ENCODE measurements around the gene ROCK2. TPM values are rescaled to one million over a fixed set of nuclear protein-coding genes. Genes with fewer than 3 reads are reported as not detected.

The ROCK2 gene
- total RNA-seq, 4 donors from 2014 or later: 18.0 to 34.8 (median 23.2) TPM

GRCh38 chr2:11290713-11291112 is 53.7 kb downstream of the ROCK2 start:
- intact Hi-C loops (cut with DNase I; ENCODE audit: low total_unique reads): no loop called here
- TF ChIP-seq CTCF (IDR thresholded peaks at IDR 0.05): no peak
- TF ChIP-seq POLR2A (IDR thresholded peaks at IDR 0.05): no peak
- H3K4me3 ChIP-seq (ENCODE audit: low read depth, poor library complexity, severe bottlenecking): no peak overlapping the region
- WGBS, 2 donors: 93 to 94% methylated on average over 4 of the region's 4 CpGs
- no peak for DNase-seq (ENCODE audit: low spot score in 2 of 2)

GRCh38 chr2:11290211-11290610 is 54.2 kb downstream of the ROCK2 start:
- intact Hi-C loops (cut with DNase I; ENCODE audit: low total_unique reads): no loop called here
- 84 to 94% methylated on average over 3 of the region's 3 CpGs for WGBS, 2 donors
- TF ChIP-seq POLR2A (IDR thresholded peaks at IDR 0.05) (no peak), CTCF (IDR thresholded peaks at IDR 0.05) (no peak)
- DNase-seq (ENCODE audit: low spot score in 2 of 2): no peak
- no peak overlapping the region for H3K4me3 ChIP-seq (ENCODE audit: low read depth, poor library complexity, severe bottlenecking)

DNA sequence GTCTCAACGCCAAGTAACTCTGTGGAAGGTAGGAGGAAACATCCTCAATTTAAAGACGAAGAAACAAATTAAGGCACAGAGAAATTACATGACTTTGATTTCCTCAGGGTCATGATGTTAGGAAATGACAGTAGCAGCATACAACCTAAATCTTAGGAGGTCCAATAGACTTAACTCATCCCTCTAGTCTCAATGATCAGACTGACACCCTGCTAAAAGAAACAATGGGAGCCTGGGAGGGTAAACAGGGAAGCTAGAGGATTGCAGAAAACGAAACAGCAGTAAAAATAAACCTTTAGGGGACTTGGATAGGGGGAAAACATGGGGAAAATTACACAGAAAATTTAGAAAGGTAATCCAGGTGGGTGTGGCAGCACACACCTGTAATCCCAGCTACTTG is 56.0 kb downstream of the ROCK2 start:
- WGBS, 2 donors: 74 to 77% methylated on average over 3 of the region's 3 CpGs
- intact Hi-C loops (cut with DNase I; ENCODE audit: low total_unique reads): no loop called here
- no peak for DNase-seq (ENCODE audit: low spot score in 2 of 2)
- no peak overlapping the region for H3K4me3 ChIP-seq (ENCODE audit: low read depth, poor library complexity, severe bottlenecking)
- no peak for TF ChIP-seq POLR2A (IDR thresholded peaks at IDR 0.05)
- no peak for TF ChIP-seq CTCF (IDR thresholded peaks at IDR 0.05)

DNA sequence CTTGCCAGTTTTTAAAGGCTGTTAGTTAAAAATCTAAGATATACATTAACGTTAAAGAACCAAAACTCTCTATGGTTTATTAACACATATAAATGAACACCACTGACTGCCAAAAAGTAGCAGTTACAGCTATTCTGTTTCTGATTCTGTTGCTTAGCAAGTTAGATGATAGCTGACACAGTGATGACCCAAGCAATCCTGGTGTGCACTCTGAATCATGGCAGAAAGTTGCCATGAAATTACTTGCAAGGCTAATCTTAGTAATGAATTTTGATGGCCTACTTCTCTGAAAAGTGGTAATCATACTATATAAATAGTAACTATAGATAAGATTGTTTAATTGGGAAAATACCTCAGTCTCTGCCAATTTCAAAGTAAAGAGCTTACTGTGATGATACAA is 57.7 kb downstream of the ROCK2 start:
- TF ChIP-seq CTCF (IDR thresholded peaks at IDR 0.05) (no peak), POLR2A (IDR thresholded peaks at IDR 0.05) (no peak)
- 73 to 81% methylated on average over 1 of the region's 1 CpG for WGBS, 2 donors
- intact Hi-C loops (cut with DNase I; ENCODE audit: low total_unique reads): no loop called here
- no peak overlapping the region for H3K4me3 ChIP-seq (ENCODE audit: low read depth, poor library complexity, severe bottlenecking)
- no peak for DNase-seq (ENCODE audit: low spot score in 2 of 2)

GRCh38 chr2:11286323-11286722 is 58.1 kb downstream of the ROCK2 start:
- intact Hi-C loops (cut with DNase I; ENCODE audit: low total_unique reads): no loop called here
- no peak overlapping the region for H3K4me3 ChIP-seq (ENCODE audit: low read depth, poor library complexity, severe bottlenecking)
- TF ChIP-seq CTCF (IDR thresholded peaks at IDR 0.05): no peak
- no peak for TF ChIP-seq POLR2A (IDR thresholded peaks at IDR 0.05)
- DNase-seq (ENCODE audit: low spot score in 2 of 2): no peak

DNA sequence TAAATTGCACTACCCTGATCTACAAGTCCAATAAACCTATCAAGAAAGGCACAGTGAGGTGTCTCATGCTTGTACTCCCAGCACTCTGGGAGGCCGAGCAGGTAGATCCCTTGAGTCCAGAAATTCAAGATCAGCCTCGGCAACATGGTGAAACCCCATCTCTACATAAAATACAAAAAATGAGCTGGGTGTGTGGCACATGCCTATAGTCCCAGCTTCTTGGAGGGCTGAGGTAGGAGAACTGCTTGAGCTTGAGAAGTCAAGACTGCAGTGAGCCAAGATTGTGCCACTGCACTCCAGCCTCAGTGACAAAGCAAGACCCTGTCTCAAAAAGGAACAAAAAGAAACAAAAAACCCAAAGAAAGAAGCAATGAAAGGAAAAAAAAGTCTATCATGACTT is 58.9 kb downstream of the ROCK2 start:
- 96 to 100% methylated on average over 2 of the region's 2 CpGs for whole genome bisulfite sequencing, 2 donors
- TF ChIP-seq POLR2A (IDR thresholded peaks at IDR 0.05) (no peak), CTCF (IDR thresholded peaks at IDR 0.05) (no peak)
- intact Hi-C loops (cut with DNase I; ENCODE audit: low total_unique reads): no loop called here
- H3K4me3 ChIP-seq (ENCODE audit: low read depth, poor library complexity, severe bottlenecking): no peak overlapping the region
- no peak for DNase-seq (ENCODE audit: low spot score in 2 of 2)
